ENCODE data around the gene SMIM3. TPM values are rescaled to one million over a fixed set of nuclear protein-coding genes. Genes with fewer than 3 reads are reported as not detected.

SMIM3 gene
- total and polyA plus RNA-seq, 2 experiments from 2014 or later: 6.2 to 7.6 TPM

DNA sequence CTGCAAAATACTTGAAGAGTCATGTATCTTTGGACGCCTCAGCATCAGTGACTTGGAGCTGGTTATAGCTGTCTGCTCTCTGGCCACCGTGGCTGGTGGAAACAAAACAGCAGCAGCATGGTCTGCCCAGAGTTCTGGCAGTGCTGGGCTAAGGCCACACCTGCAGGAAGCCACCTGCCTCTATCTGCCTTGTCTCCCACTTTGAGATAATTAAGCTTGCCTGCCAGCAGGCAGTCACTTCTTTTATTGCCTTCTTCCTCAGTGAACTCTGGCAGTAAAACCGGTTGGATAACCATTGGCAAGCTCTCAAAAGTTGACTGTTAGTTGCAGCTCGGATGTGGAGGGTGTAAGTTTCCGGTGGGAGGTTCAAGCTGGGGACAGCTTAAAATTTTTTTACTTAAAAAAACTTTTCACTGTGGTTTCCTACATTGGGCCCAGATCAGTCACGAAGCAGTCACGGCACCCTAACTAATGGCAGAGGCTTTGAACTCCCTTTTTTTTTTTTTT, 4.9 kb downstream of the SMIM3 start:
- Histone ChIP-seq H3K4me2 (0 out of 2 replicates have a peak overlapping the region, but pooled peaks have one; percentile 35), H4K20me1 (replicated peaks; ENCODE audit: insufficient read depth) (no peaks in the 10 kb centered on the region), H3K27ac (ENCODE audit: low read depth) (no peak overlapping the region; the same call in 1 of the 2 replicates), H3K79me2 (replicated peaks; ENCODE audit: insufficient read depth) (peaks cover 18% of the 10 kb centered on the region; the same call in 1 of the 2 replicates), H3K36me3 (ENCODE audit: insufficient read depth) (0 out of 2 replicates have a peak, but pooled peaks cover 2% of the 10 kb centered on the region), H3K9me2 (ENCODE audit: insufficient read depth) (no peaks in the 10 kb centered on the region), H2AFZ (no peak overlapping the region), H3K27me3 (ENCODE audit: insufficient read depth) (peaks cover 6% of the 10 kb centered on the region), H3K4me3 (no peak overlapping the region), H3K4me1 (ENCODE audit: insufficient read depth) (peaks cover 10% of the 10 kb centered on the region; the same call in 1 of the 2 replicates), H3F3A (replicated peaks; ENCODE audit: low read depth) (no peaks in the 10 kb centered on the region)
- Mint-ChIP-seq H3K9me3 (peaks cover 6% of the 10 kb centered on the region; the same call in 2 of the 3 replicates), H3K27ac (no peak overlapping the region), H3K36me3 (ENCODE audit: low read depth) (peaks cover 7% of the 10 kb centered on the region), H3K4me1 (peaks cover 34% of the 10 kb centered on the region), H3K4me3 (no peak overlapping the region; the same call in 2 of the 3 replicates), H3K27me3 (ENCODE audit: insufficient read depth, low read depth, poor library complexity) (peaks cover 3% of the 10 kb centered on the region)
- TF ChIP-seq, protein P1, sequence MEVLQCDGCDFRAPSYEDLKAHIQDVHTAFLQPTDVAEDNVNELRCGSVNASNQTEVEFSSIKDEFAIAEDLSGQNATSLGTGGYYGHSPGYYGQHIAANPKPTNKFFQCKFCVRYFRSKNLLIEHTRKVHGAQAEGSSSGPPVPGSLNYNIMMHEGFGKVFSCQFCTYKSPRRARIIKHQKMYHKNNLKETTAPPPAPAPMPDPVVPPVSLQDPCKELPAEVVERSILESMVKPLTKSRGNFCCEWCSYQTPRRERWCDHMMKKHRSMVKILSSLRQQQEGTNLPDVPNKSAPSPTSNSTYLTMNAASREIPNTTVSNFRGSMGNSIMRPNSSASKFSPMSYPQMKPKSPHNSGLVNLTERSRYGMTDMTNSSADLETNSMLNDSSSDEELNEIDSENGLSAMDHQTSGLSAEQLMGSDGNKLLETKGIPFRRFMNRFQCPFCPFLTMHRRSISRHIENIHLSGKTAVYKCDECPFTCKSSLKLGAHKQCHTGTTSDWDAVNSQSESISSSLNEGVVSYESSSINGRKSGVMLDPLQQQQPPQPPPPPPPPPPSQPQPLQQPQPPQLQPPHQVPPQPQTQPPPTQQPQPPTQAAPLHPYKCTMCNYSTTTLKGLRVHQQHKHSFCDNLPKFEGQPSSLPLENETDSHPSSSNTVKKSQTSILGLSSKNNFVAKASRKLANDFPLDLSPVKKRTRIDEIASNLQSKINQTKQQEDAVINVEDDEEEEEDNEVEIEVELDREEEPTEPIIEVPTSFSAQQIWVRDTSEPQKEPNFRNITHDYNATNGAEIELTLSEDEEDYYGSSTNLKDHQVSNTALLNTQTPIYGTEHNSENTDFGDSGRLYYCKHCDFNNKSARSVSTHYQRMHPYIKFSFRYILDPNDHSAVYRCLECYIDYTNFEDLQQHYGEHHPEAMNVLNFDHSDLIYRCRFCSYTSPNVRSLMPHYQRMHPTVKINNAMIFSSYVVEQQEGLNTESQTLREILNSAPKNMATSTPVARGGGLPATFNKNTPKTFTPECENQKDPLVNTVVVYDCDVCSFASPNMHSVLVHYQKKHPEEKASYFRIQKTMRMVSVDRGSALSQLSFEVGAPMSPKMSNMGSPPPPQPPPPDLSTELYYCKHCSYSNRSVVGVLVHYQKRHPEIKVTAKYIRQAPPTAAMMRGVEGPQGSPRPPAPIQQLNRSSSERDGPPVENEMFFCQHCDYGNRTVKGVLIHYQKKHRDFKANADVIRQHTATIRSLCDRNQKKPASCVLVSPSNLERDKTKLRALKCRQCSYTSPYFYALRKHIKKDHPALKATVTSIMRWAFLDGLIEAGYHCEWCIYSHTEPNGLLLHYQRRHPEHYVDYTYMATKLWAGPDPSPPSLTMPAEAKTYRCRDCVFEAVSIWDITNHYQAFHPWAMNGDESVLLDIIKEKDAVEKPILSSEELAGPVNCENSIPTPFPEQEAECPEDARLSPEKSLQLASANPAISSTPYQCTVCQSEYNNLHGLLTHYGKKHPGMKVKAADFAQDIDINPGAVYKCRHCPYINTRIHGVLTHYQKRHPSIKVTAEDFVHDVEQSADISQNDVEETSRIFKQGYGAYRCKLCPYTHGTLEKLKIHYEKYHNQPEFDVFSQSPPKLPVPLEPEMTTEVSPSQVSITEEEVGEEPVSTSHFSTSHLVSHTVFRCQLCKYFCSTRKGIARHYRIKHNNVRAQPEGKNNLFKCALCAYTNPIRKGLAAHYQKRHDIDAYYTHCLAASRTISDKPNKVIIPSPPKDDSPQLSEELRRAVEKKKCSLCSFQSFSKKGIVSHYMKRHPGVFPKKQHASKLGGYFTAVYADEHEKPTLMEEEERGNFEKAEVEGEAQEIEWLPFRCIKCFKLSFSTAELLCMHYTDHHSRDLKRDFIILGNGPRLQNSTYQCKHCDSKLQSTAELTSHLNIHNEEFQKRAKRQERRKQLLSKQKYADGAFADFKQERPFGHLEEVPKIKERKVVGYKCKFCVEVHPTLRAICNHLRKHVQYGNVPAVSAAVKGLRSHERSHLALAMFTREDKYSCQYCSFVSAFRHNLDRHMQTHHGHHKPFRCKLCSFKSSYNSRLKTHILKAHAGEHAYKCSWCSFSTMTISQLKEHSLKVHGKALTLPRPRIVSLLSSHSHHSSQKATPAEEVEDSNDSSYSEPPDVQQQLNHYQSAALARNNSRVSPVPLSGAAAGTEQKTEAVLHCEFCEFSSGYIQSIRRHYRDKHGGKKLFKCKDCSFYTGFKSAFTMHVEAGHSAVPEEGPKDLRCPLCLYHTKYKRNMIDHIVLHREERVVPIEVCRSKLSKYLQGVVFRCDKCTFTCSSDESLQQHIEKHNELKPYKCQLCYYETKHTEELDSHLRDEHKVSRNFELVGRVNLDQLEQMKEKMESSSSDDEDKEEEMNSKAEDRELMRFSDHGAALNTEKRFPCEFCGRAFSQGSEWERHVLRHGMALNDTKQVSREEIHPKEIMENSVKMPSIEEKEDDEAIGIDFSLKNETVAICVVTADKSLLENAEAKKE (CRISPR knock-in tag; IDR thresholded peaks at IDR 0.05): peak; percentile 20; the same call in 1 of the 2 replicates
- TF ChIP-seq CREB1 (CRISPR knock-in tag; IDR thresholded peaks at IDR 0.05; ENCODE audit: low read depth): no peak
- no peak for TF ChIP-seq EZH2phosphoT487 (IDR thresholded peaks at IDR 0.05; ENCODE audit: unreplicated experiment)
- peak; percentile 12 for ATAC-seq
- DNase-seq (ENCODE audit: low spot score): peak; percentile 48

DNA sequence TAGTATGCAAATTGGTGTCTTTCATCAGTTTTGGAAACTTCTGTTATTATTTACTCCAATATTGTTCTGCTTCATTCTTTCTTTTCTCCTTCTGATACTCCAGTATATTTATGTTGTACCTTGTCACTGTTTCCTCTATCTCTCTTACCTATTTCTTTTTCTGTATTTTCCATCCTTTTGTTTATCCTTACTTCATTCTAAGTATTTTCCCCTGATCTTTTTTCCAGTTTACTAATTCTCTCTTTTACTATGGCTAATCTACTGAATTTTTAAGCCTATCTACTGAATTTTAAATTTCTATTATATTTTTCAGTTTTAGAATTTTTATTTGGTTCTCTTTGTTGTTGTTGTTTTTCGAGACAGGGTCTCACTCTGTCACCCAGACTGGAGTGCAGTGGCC, 7.4 kb downstream of the SMIM3 start:
- Histone ChIP-seq H3K36me3 (ENCODE audit: insufficient read depth) (0 out of 2 replicates have a peak, but pooled peaks cover 2% of the 10 kb centered on the region), H3K4me2 (no peak overlapping the region), H3K4me1 (ENCODE audit: insufficient read depth) (peaks cover 13% of the 10 kb centered on the region; the same call in 1 of the 2 replicates), H3K27ac (ENCODE audit: low read depth) (no peak overlapping the region), H3K27me3 (ENCODE audit: insufficient read depth) (no peaks in the 10 kb centered on the region), H3K9me2 (ENCODE audit: insufficient read depth) (no peaks in the 10 kb centered on the region), H4K20me1 (replicated peaks; ENCODE audit: insufficient read depth) (peaks cover 3% of the 10 kb centered on the region; the same call in 1 of the 2 replicates), H3K79me2 (replicated peaks; ENCODE audit: insufficient read depth) (peaks cover 18% of the 10 kb centered on the region; the same call in 1 of the 2 replicates), H3F3A (replicated peaks; ENCODE audit: low read depth) (no peaks in the 10 kb centered on the region), H3K4me3 (no peak overlapping the region), H2AFZ (no peak overlapping the region)
- Mint-ChIP-seq H3K27ac (no peak overlapping the region), H3K36me3 (ENCODE audit: low read depth) (peaks cover 7% of the 10 kb centered on the region), H3K9me3 (peaks cover 6% of the 10 kb centered on the region; the same call in 2 of the 3 replicates), H3K27me3 (ENCODE audit: insufficient read depth, low read depth, poor library complexity) (peaks cover 1% of the 10 kb centered on the region), H3K4me1 (peaks cover 36% of the 10 kb centered on the region), H3K4me3 (no peak overlapping the region)
- no peak for ATAC-seq
- no peak for DNase-seq (ENCODE audit: low spot score)
- TF ChIP-seq ZNF331 (CRISPR knock-in tag; IDR thresholded peaks at IDR 0.05; ENCODE audit: low read depth) (no peak), EZH2phosphoT487 (IDR thresholded peaks at IDR 0.05; ENCODE audit: unreplicated experiment) (no peak), CREB1 (CRISPR knock-in tag; IDR thresholded peaks at IDR 0.05; ENCODE audit: low read depth) (no peak)
- TF ChIP-seq, protein P1 (CRISPR knock-in tag; IDR thresholded peaks at IDR 0.05): no peak

Measured in GM23338 (cell line).